ENCODE results near the gene YWHAG.
A peak's percentile ranks its signal among the peaks of the same experiment; 100 is the strongest.
"Not testable (repeated sequence)": the region's sequence is repeated elsewhere in the genome, so short reads cannot be mapped to it uniquely, and the experiment has no call there.

YWHAG gene

GRCh38 chr7:76318488-76319353 is 40.1 kb downstream of the YWHAG start:
- Histone ChIP-seq H3K9me3 (ENCODE audit: low read length) (no peaks in the 10 kb centered on the region), H3K36me3 (ENCODE audit: insufficient read depth, low read length) (peaks cover 8% of the 10 kb centered on the region), H3K4me1 (ENCODE audit: insufficient read depth, low read length) (peaks cover 14% of the 10 kb centered on the region), H3K4me3 (ENCODE audit: low read length) (peak overlapping the region; percentile 64), H2AFZ (ENCODE audit: low read depth, low read length) (peak overlapping the region; percentile 10), H3K27me3 (ENCODE audit: insufficient read depth, low read length) (no peaks in the 10 kb centered on the region)

- Histone ChIP-seq H3K9me3 (ENCODE audit: low read length) (no peaks in the 10 kb centered on the region), H3K27me3 (ENCODE audit: insufficient read depth, low read length) (no peaks in the 10 kb centered on the region), H2AFZ (ENCODE audit: low read depth, low read length) (peak overlapping the region; percentile 24), H3K36me3 (ENCODE audit: insufficient read depth, low read length) (peaks cover 4% of the 10 kb centered on the region), H3K4me1 (ENCODE audit: insufficient read depth, low read length) (peaks cover 14% of the 10 kb centered on the region), H3K4me3 (ENCODE audit: low read length) (peak overlapping the region; percentile 64)
Observed at GRCh38 chr7:76317782-76318487, 40.9 kb downstream of the YWHAG start.

GRCh38 chr7:76316984-76317781 is 41.6 kb downstream of the YWHAG start:
- Histone ChIP-seq H3K9me3 (ENCODE audit: low read length) (no peaks in the 10 kb centered on the region), H2AFZ (ENCODE audit: low read depth, low read length) (peak overlapping the region; percentile 24), H3K27me3 (ENCODE audit: insufficient read depth, low read length) (no peaks in the 10 kb centered on the region), H3K36me3 (ENCODE audit: insufficient read depth, low read length) (peaks cover 4% of the 10 kb centered on the region), H3K4me3 (ENCODE audit: low read length) (peak overlapping the region; percentile 64), H3K4me1 (ENCODE audit: insufficient read depth, low read length) (peaks cover 14% of the 10 kb centered on the region)

GRCh38 chr7:76315364-76315763 is 43.4 kb downstream of the YWHAG start:
- Histone ChIP-seq H3K9me3 (ENCODE audit: low read length) (no peaks in the 10 kb centered on the region), H3K4me1 (ENCODE audit: insufficient read depth, low read length) (peaks cover 14% of the 10 kb centered on the region), H3K4me3 (ENCODE audit: low read length) (no peak overlapping the region), H2AFZ (ENCODE audit: low read depth, low read length) (no peak overlapping the region), H3K36me3 (ENCODE audit: insufficient read depth, low read length) (no peaks in the 10 kb centered on the region), H3K27me3 (ENCODE audit: insufficient read depth, low read length) (no peaks in the 10 kb centered on the region)

GRCh38 chr7:76314740-76315139 is 44.1 kb downstream of the YWHAG start:
- not testable (repeated sequence) for H2AFZ ChIP-seq (ENCODE audit: low read depth, low read length); H3K27me3 ChIP-seq (ENCODE audit: insufficient read depth, low read length); H3K9me3 ChIP-seq (ENCODE audit: low read length); H3K4me3 ChIP-seq (ENCODE audit: low read length); H3K36me3 ChIP-seq (ENCODE audit: insufficient read depth, low read length)
- peaks cover 14% of the 10 kb centered on the region for H3K4me1 ChIP-seq (ENCODE audit: insufficient read depth, low read length)

GRCh38 chr7:76314042-76314721 is 44.6 kb downstream of the YWHAG start:
- Histone ChIP-seq H3K4me3 (ENCODE audit: low read length) (no peak overlapping the region), H2AFZ (ENCODE audit: low read depth, low read length) (no peak overlapping the region), H3K27me3 (ENCODE audit: insufficient read depth, low read length) (no peaks in the 10 kb centered on the region), H3K9me3 (ENCODE audit: low read length) (no peaks in the 10 kb centered on the region), H3K36me3 (ENCODE audit: insufficient read depth, low read length) (no peaks in the 10 kb centered on the region), H3K4me1 (ENCODE audit: insufficient read depth, low read length) (peaks cover 11% of the 10 kb centered on the region)

GRCh38 chr7:76311838-76312237 is 47.0 kb downstream of the YWHAG start:
- H3K4me1 ChIP-seq (ENCODE audit: insufficient read depth, low read length); H3K9me3 ChIP-seq (ENCODE audit: low read length); H2AFZ ChIP-seq (ENCODE audit: low read depth, low read length); H3K36me3 ChIP-seq (ENCODE audit: insufficient read depth, low read length); H3K4me3 ChIP-seq (ENCODE audit: low read length); H3K27me3 ChIP-seq (ENCODE audit: insufficient read depth, low read length): not testable (repeated sequence)

- Histone ChIP-seq H3K4me1 (ENCODE audit: insufficient read depth, low read length) (peaks cover 13% of the 10 kb centered on the region), H3K36me3 (ENCODE audit: insufficient read depth, low read length) (no peaks in the 10 kb centered on the region), H3K9me3 (ENCODE audit: low read length) (no peaks in the 10 kb centered on the region), H2AFZ (ENCODE audit: low read depth, low read length) (no peak overlapping the region), H3K4me3 (ENCODE audit: low read length) (no peak overlapping the region), H3K27me3 (ENCODE audit: insufficient read depth, low read length) (no peaks in the 10 kb centered on the region)
Observed at GRCh38 chr7:76310102-76310957, 48.5 kb downstream of the YWHAG start.

GRCh38 chr7:76309341-76310101 is 49.3 kb downstream of the YWHAG start:
- H3K4me3 ChIP-seq (ENCODE audit: low read length); H3K9me3 ChIP-seq (ENCODE audit: low read length); H3K27me3 ChIP-seq (ENCODE audit: insufficient read depth, low read length); H3K36me3 ChIP-seq (ENCODE audit: insufficient read depth, low read length); H2AFZ ChIP-seq (ENCODE audit: low read depth, low read length): not testable (repeated sequence)
- H3K4me1 ChIP-seq (ENCODE audit: insufficient read depth, low read length): peaks cover 13% of the 10 kb centered on the region

- not testable (repeated sequence) for H2AFZ ChIP-seq (ENCODE audit: low read depth, low read length); H3K27me3 ChIP-seq (ENCODE audit: insufficient read depth, low read length); H3K4me3 ChIP-seq (ENCODE audit: low read length); H3K36me3 ChIP-seq (ENCODE audit: insufficient read depth, low read length); H3K9me3 ChIP-seq (ENCODE audit: low read length)
- peaks cover 13% of the 10 kb centered on the region for H3K4me1 ChIP-seq (ENCODE audit: insufficient read depth, low read length)
Observed at GRCh38 chr7:76308874-76309273, 49.9 kb downstream of the YWHAG start.

GRCh38 chr7:76304888-76305375 is 53.9 kb downstream of the YWHAG start:
- H3K9me3 ChIP-seq (ENCODE audit: low read length): no peaks in the 10 kb centered on the region
- H3K27me3 ChIP-seq (ENCODE audit: insufficient read depth, low read length): no peaks in the 10 kb centered on the region
- H3K36me3 ChIP-seq (ENCODE audit: insufficient read depth, low read length): no peaks in the 10 kb centered on the region
- no peak overlapping the region for H2AFZ ChIP-seq (ENCODE audit: low read depth, low read length)
- peaks cover 21% of the 10 kb centered on the region for H3K4me1 ChIP-seq (ENCODE audit: insufficient read depth, low read length)
- no peak overlapping the region for H3K4me3 ChIP-seq (ENCODE audit: low read length)
